CD14-positive monocyte (primary cell): Measurements from ENCODE around the gene SOD3. TPM values are rescaled to one million over a fixed set of nuclear protein-coding genes. Genes with fewer than 3 reads are reported as not detected.
A peak's percentile ranks its signal among the peaks of the same experiment; 100 is the strongest.

Experiments used
- DNase-seq, 3 donors: peaks; one replicate each; pipeline ENCODE4 v3.0.0-alpha.2; 2011 to 2022
- H2AFZ ChIP-seq: 2 replicates; pipeline ENCODE4 v1.6.0; 2012; ENCODE audit warnings: mild to moderate bottlenecking, low read depth, low read length, inconsistent platforms; ENCODE audit not compliant: insufficient read depth, poor library complexity, severe bottlenecking
- H3K27ac ChIP-seq, 2 donors: 1 replicate in 1 of 2; 2 replicates in 1 of 2; pipeline ENCODE4 v1.5.1; 2012 to 2013; ENCODE audit warnings: low read length in 2 of 2, control low read depth in 1 of 2, inconsistent platforms in 1 of 2, low read depth in 1 of 2, mild to moderate bottlenecking in 1 of 2
- H3K27me3 ChIP-seq, 2 donors: one replicate each; pipeline versions ENCODE4 v1.6.0 to v1.6.1; 2011 to 2013; ENCODE audit warnings: low read length in 2 of 2; ENCODE audit not compliant: control insufficient read depth in 2 of 2, insufficient read depth in 2 of 2
- H3K36me3 ChIP-seq, 2 donors: replicated peaks in 1 of 2; 1 replicate in 1 of 2; 2 replicates in 1 of 2; pipeline versions ENCODE4 v1.5.1 to v1.6.1; 2012 to 2013; ENCODE audit warnings: low read length in 2 of 2, control low read depth in 1 of 2, inconsistent platforms in 1 of 2, mild to moderate bottlenecking in 1 of 2; ENCODE audit not compliant: insufficient read depth in 2 of 2, control insufficient read depth in 1 of 2
- H3K4me1 ChIP-seq, 2 donors: 1 replicate in 1 of 2; 2 replicates in 1 of 2; pipeline versions ENCODE4 v1.5.1 to v1.6.1; 2012 to 2013; ENCODE audit warnings: low read length in 2 of 2, control low read depth in 1 of 2, inconsistent platforms in 1 of 2, mild to moderate bottlenecking in 1 of 2, moderate library complexity in 1 of 2; ENCODE audit not compliant: insufficient read depth in 2 of 2, control insufficient read depth in 1 of 2
- H3K4me2 ChIP-seq: replicated peaks from 2 replicates; pipeline ENCODE3; 2012; ENCODE audit warnings: low read length, moderate library complexity, mild to moderate bottlenecking; ENCODE audit not compliant: poor library complexity, severe bottlenecking; ENCODE audit errors: extremely low read depth
- H3K4me3 ChIP-seq, 3 experiments: fragments of 200-600 bp in 1 of 3; sonication (generic) in 1 of 3; replicated peaks in 1 of 3; 1 replicate in 2 of 3; 2 replicates in 1 of 3; pipeline ENCODE4 v1.5.1; 2011 to 2013; ENCODE audit warnings: low read length in 3 of 3, mild to moderate bottlenecking in 3 of 3, control low read depth in 2 of 3, low read depth in 2 of 3, inconsistent platforms in 1 of 3, moderate library complexity in 1 of 3
- H3K79me2 ChIP-seq: 2 replicates; pipeline ENCODE4 v1.6.0; 2012; ENCODE audit warnings: mild to moderate bottlenecking, control low read depth, inconsistent platforms, low read length, moderate library complexity; ENCODE audit not compliant: insufficient read depth
- H3K9ac ChIP-seq: 2 replicates; pipeline ENCODE4 v1.6.0; 2017; ENCODE audit warnings: low read length, mild to moderate bottlenecking; ENCODE audit not compliant: insufficient read depth, poor library complexity, severe bottlenecking
- H3K9me3 ChIP-seq, 2 donors: replicated peaks in 1 of 2; 1 replicate in 1 of 2; 2 replicates in 1 of 2; pipeline versions ENCODE4 v1.5.1 to v1.6.1; 2012 to 2013; ENCODE audit warnings: low read length in 2 of 2, control low read depth in 1 of 2; ENCODE audit not compliant: control insufficient read depth in 1 of 2, insufficient read depth in 1 of 2
- H4K20me1 ChIP-seq: 2 replicates; pipeline ENCODE4 v1.6.0; 2012; ENCODE audit warnings: mild to moderate bottlenecking, low read length, control low read depth, moderate library complexity; ENCODE audit not compliant: insufficient read depth
- H3K27ac Mint-ChIP-seq, 7 donors: one replicate each; pipeline ENCODE4 v1.8.0; 2020; ENCODE audit warnings: mild to moderate bottlenecking in 7 of 7, mixed read lengths in 7 of 7, moderate library complexity in 6 of 7, inconsistent platforms in 2 of 7
- H3K27me3 Mint-ChIP-seq, 3 donors: one replicate each; pipeline ENCODE4 v1.8.0; 2021 to 2022; ENCODE audit warnings: low read depth in 3 of 3, mild to moderate bottlenecking in 3 of 3, mixed read lengths in 3 of 3, moderate library complexity in 3 of 3, inconsistent platforms in 1 of 3
- H3K36me3 Mint-ChIP-seq, 2 donors: one replicate each; pipeline ENCODE4 v1.8.0; 2020; ENCODE audit warnings: mixed read lengths in 2 of 2, inconsistent platforms in 1 of 2, mild to moderate bottlenecking in 1 of 2
- H3K4me1 Mint-ChIP-seq: one replicate; pipeline ENCODE4 v1.8.0; 2020; ENCODE audit warnings: mild to moderate bottlenecking, mixed read lengths
- H3K4me3 Mint-ChIP-seq, 2 donors: one replicate each; pipeline ENCODE4 v1.8.0; 2020; ENCODE audit warnings: mild to moderate bottlenecking in 2 of 2, mixed read lengths in 2 of 2, moderate library complexity in 1 of 2
- H3K9me3 Mint-ChIP-seq, 7 donors: one replicate each; pipeline ENCODE4 v1.8.0; 2020 to 2022; ENCODE audit warnings: mixed read lengths in 7 of 7, mild to moderate bottlenecking in 6 of 7, moderate library complexity in 6 of 7, inconsistent platforms in 2 of 7
- WGBS: methylation state at CpG from one replicate; pipeline ENCODE4 v1.1.5; 2013; ENCODE audit warnings: missing lambda C conversion rate; ENCODE audit not compliant: insufficient coverage; 5-methylcytosine and 5-hydroxymethylcytosine counted together
- intact Hi-C, 2 donors: fragments of 100-400 bp; cut with micrococcal nuclease; formaldehyde crosslinking; loops; one replicate each; pipeline versions ENCODE4 v1.15.0 to v1.15.1; 2023
- polyA plus RNA-seq, 3 donors: library from polyadenylated mRNA; depleted of rRNA in 1 of 3; unstranded in 2 of 3; stranded (reverse) in 1 of 3; fragments of 300-500 nt in 2 of 3; fragments of >200 nt in 1 of 3; fragmentation: Illumina TruSeq in 2 of 3; gene quantifications; 1 replicate in 2 of 3; 2 replicates in 1 of 3; pipeline ENCODE4 v1.2.3, GENCODE V29; 2012 to 2021
- TF ChIP-seq, protein P1 (sequence below): fragments of 200-600 bp; IDR thresholded peaks from one replicate; pipeline ENCODE4 v1.8.0; 2022; ENCODE audit warnings: antibody characterized with exemption, mild to moderate bottlenecking

The SOD3 gene
- polyA plus RNA-seq, 3 donors: not detected

- Mint-ChIP-seq H3K4me1 (peaks cover 9% of the 10 kb centered on the region), H3K27ac (no peak overlapping the region), H3K4me3 (no peak overlapping the region), H3K9me3 (peaks cover 0 to 6% (median 0%) of the 10 kb centered on the region in 7 donors), H3K36me3 (no peaks in the 10 kb centered on the region), H3K27me3 (peaks cover 2 to 3% (median 2%) of the 10 kb centered on the region in 3 donors)
- H3K4me3 ChIP-seq: no peak overlapping the region
- no peaks in the 10 kb centered on the region for H3K79me2 ChIP-seq
- no peaks in the 10 kb centered on the region for H3K36me3 ChIP-seq
- peaks cover 0 to 2% of the 10 kb centered on the region in 2 donors for H3K27me3 ChIP-seq
- H2AFZ ChIP-seq: no peak overlapping the region
- TF ChIP-seq, protein P1, sequence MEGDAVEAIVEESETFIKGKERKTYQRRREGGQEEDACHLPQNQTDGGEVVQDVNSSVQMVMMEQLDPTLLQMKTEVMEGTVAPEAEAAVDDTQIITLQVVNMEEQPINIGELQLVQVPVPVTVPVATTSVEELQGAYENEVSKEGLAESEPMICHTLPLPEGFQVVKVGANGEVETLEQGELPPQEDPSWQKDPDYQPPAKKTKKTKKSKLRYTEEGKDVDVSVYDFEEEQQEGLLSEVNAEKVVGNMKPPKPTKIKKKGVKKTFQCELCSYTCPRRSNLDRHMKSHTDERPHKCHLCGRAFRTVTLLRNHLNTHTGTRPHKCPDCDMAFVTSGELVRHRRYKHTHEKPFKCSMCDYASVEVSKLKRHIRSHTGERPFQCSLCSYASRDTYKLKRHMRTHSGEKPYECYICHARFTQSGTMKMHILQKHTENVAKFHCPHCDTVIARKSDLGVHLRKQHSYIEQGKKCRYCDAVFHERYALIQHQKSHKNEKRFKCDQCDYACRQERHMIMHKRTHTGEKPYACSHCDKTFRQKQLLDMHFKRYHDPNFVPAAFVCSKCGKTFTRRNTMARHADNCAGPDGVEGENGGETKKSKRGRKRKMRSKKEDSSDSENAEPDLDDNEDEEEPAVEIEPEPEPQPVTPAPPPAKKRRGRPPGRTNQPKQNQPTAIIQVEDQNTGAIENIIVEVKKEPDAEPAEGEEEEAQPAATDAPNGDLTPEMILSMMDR: no peak
- H3K9ac ChIP-seq: no peak overlapping the region
- H3K9me3 ChIP-seq: no peaks in the 10 kb centered on the region
- H4K20me1 ChIP-seq: no peaks in the 10 kb centered on the region
- WGBS: 53% methylated on average over 2 of the region's 3 CpGs
- H3K4me2 ChIP-seq: no peak overlapping the region
- peak in 1 of 3 donors; percentile 26 for DNase-seq
- H3K27ac ChIP-seq: no peak overlapping the region
- intact Hi-C loops: no loop called here
- H3K4me1 ChIP-seq: peaks cover 3 to 7% of the 10 kb centered on the region in 2 donors
Measured at GRCh38 chr4:24770032-24770584, 25.3 kb upstream of the SOD3 start.

DNA sequence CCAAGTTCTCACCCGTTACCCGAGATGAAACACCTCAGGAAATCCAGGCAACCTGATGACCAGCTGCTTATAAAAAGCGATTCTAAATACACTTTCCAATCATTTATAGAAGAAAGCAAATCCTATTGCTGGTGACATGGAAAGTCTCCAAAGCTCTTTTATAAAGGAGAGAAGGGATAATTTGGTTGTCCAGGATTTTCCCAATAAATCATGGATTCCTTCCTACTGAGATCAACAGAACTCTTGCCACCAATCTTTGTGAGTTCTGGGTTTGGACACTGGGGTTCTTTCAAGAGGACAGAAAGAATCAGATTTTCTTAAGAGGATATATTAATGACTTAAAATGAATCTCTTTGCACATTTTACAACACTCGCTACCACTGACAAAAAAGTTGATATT is 24.7 kb upstream of the SOD3 start:
- WGBS: no CpG with 5 or more reads among the region's 4 CpGs
- Histone ChIP-seq H3K4me1 (peaks cover 3 to 7% of the 10 kb centered on the region in 2 donors), H3K4me3 (no peak overlapping the region), H2AFZ (no peak overlapping the region), H3K27ac (no peak overlapping the region), H3K9ac (no peak overlapping the region), H3K36me3 (no peaks in the 10 kb centered on the region), H3K9me3 (no peaks in the 10 kb centered on the region), H3K27me3 (peaks cover 0 to 2% of the 10 kb centered on the region in 2 donors), H3K4me2 (no peak overlapping the region), H3K79me2 (no peaks in the 10 kb centered on the region), H4K20me1 (no peaks in the 10 kb centered on the region)
- TF ChIP-seq, protein P1: no peak
- Mint-ChIP-seq H3K36me3 (no peaks in the 10 kb centered on the region), H3K27me3 (peaks cover 2 to 3% (median 3%) of the 10 kb centered on the region in 3 donors), H3K4me1 (peaks cover 9% of the 10 kb centered on the region), H3K4me3 (no peak overlapping the region), H3K9me3 (peaks cover 0 to 4% (median 0%) of the 10 kb centered on the region in 7 donors), H3K27ac (no peak overlapping the region)
- intact Hi-C loops: no loop called here
- no peak for DNase-seq
